ENCODE measurements around the gene PBRM1.

DNA sequence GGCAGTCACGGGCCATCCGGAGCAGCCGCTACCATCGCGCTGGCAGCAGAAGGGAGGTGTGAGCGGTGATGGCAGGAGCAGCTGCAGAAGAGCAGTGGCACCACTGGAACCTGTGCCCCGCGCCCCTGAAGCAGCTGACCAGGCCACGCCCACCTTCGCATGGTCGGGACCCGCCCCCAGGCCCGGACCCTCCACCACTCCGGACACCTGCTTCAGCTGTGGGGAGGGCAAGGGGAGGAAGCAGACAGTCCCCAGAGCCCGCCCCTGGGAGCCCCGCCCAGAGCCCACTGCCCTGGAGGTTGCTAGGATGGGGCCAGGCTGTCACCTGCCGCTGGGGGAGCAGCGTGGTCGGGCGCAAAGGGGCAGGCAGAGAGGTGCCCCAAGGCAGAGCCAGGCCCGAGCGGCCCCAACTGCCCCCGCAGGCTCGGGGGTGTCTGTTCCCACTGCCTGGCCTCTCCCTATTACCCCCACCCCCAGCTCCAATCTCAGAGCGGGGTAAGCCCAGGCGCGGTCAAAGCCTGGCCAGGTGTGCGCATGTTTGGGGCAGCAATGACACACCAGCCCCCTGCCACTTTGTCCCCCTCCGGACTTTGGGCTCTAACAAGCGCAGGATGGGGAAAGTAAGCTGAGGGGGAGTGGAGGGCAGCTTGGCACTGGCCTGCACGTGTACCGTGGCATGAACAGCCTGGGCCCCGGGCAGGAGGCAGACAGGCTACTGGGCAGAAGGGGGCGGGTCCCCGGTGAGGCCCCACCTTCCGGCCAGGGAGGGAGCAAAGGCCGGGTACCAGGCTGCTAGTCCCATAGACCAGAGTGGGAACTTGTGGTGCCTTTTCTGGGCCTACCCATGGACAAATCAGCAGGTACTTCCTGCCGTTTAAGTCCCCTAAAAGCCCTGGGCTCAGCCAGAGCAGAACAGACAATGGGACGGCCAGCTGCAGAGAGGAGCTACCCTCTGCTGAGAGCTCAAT, 28.9 kb upstream of the PBRM1 start:
- TF ChIP-seq EZH2 (IDR thresholded peaks at IDR 0.05; ENCODE audit: insufficient read depth, poor library complexity, severe bottlenecking), result no peak
- no peak for TF ChIP-seq EZH2phosphoT487 (IDR thresholded peaks at IDR 0.05; ENCODE audit: insufficient read depth, low read depth)

All from GM23248 (cell line).